WI38 (cell line): ENCODE measurements around the gene SLC37A3.
"Not testable (repeated sequence)": the region's sequence is repeated elsewhere in the genome, so short reads cannot be mapped to it uniquely, and the experiment has no call there.

ENCODE experiments used
- H3K4me3 ChIP-seq: 2 replicates; pipeline ENCODE4 v1.5.1; 2011; ENCODE audit warnings: low read depth, mild to moderate bottlenecking, control low read depth, low read length
- TF ChIP-seq, protein P1 (sequence below): IDR thresholded peaks from 2 replicates; pipeline ENCODE4 v1.5.1; 2012; ENCODE audit warnings: low read depth, mild to moderate bottlenecking, control low read depth, low read length

Gene SLC37A3

DNA sequence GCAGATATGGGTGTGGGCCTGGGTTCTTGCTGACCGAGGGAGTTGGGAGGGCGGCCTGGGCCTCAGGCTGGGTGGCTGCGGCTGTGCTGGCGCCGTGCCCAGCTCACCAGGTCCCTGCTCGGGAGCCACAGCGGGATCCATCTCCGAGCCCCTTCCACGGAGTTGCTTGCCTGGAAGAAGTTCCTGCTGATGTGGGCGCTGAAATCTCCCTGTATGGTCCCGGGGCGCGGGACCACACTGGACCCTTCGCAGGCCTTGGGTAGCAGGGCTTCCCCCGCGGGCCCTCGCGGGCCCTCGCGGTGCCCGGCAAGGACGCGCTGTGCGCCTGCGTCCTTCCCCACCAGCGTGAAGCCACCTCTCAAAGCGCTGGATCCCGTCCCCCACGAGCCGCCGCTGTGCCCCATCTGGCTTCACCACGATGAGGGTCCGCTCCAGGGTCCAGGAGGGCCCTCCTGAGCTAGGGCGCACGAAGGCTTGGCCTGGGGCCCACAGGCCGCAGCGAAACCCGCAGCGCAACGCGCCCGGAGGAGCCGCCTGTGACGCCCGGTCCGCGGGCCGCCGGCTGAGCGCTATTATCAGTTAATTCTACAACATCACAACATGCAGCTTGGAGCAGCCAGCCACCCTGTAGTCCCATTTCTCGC lies 37.0 kb upstream of the SLC37A3 start:
- H3K4me3 ChIP-seq: 0 out of 2 replicates have a peak overlapping the region, but pooled peaks have one; percentile 18
- TF ChIP-seq, protein P1, sequence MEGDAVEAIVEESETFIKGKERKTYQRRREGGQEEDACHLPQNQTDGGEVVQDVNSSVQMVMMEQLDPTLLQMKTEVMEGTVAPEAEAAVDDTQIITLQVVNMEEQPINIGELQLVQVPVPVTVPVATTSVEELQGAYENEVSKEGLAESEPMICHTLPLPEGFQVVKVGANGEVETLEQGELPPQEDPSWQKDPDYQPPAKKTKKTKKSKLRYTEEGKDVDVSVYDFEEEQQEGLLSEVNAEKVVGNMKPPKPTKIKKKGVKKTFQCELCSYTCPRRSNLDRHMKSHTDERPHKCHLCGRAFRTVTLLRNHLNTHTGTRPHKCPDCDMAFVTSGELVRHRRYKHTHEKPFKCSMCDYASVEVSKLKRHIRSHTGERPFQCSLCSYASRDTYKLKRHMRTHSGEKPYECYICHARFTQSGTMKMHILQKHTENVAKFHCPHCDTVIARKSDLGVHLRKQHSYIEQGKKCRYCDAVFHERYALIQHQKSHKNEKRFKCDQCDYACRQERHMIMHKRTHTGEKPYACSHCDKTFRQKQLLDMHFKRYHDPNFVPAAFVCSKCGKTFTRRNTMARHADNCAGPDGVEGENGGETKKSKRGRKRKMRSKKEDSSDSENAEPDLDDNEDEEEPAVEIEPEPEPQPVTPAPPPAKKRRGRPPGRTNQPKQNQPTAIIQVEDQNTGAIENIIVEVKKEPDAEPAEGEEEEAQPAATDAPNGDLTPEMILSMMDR: no peak

DNA sequence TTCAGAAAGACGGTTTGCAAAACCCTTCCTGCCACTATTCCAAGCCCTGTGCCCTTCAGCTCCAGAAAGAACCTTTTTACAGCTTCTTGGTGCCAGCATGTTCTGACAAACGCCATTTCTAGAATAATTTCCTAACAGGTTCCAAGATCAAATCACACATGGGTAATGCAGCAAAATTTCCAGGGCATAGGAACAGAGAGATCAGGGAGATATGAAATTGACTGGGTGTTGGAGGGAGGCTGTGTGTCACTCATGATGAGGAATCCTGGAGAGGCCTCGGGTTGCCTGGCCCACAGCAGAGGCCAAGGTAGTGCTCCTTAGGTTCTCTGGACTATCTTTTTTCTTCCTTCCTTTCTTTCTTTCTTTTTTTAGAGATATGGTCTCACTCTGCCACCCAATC lies 35.1 kb upstream of the SLC37A3 start:
- H3K4me3 ChIP-seq: no peak overlapping the region
- TF ChIP-seq, protein P1: no peak

DNA sequence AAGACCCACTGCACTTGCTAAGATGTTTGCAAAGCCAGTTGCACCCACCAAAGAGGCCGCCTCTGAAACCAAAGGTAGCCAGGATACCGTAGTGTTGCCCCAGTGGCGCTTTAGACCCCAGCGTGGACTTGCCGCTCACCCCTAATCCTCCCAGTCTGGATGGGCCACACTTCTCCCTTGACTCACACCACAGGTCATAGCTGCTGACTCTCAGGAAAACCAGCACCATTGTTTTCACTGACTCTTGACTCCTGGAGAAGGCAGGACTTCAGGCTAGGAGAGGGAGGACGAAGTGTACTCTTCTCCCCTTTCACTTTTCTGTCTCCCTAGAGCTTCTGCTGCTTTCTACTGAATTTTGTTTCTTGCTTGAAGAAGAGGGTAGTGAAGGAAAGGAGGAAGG lies 27.8 kb upstream of the SLC37A3 start:
- TF ChIP-seq, protein P1: no peak
- H3K4me3 ChIP-seq: no peak overlapping the region

DNA sequence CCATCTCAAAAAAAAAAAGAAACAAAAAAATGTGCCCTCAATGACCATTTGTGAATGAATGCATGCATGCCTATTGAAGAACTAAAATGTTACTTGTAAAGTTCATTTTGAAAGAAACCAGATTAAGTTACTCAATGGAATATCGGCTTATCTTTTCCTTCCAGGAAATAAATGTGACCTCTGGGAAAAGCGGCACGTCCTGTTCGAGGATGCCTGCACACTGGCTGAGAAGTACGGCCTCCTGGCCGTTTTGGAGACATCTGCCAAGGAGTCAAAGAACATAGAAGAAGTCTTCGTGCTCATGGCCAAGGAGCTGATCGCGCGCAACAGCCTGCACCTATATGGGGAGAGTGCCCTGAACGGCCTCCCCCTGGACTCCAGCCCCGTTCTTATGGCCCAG lies 27.4 kb upstream of the SLC37A3 start:
- TF ChIP-seq, protein P1: no peak

DNA sequence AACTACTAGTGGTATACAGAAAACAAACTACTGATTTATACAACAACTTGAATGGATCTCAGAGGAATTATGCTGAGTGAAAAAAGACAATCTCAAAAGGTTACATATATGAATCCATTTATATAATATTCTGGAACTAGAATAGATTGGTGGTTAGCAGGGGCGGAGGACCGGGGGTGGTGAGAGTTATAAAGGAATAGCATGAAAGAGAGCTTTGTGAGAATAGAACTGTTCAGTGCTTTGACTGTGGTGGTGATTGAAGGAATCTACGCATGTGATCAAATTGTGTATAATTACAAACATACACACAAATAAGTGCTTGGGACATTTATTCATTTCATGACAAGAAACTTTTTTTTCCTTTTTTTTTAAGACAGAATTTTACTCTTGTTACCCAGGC lies 25.2 kb upstream of the SLC37A3 start:
- no peak overlapping the region for H3K4me3 ChIP-seq
- TF ChIP-seq, protein P1: no peak

More for the DNA sequence above, 27.4 kb upstream of the SLC37A3 start:
- H3K4me3 ChIP-seq: no peak overlapping the region

DNA sequence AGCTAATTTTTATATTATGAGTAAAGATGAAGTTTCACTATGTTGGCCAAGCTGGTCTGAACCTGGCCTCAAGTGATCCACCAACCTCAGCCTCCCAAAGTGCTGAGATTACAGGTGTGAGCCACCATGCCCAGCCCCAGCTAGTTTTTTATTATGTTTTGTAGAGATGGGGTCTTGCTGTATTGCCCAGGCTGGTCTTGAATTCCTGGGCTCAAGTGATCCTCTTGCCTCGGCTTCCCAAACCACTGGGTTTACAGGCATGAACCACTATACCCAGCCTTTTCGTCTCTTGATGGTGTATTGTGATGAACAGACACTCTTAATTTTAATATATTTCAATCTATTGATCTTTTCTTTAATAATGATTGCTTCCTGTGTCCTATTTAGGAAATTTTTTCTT lies 23.2 kb upstream of the SLC37A3 start:
- TF ChIP-seq, protein P1: no peak
- no peak overlapping the region for H3K4me3 ChIP-seq

DNA sequence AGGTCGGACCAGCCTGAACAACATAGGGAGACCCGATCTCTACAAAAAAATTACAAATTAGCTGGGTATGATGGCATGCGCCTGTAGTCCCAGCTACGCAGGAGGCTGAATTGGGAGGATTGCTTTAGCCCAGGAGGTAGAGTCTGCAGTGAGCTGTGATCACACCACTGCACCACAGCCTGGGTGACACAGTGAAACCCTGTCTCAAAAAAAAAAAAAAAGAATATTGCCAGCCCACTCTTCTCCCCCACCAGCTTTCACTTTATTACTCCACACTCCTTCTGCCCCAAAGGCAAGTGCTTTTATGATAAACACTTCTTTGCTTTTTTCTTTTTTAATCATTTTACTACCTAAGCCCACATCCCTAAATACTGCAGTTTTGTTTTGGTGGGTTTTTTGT lies 20.3 kb upstream of the SLC37A3 start:
- TF ChIP-seq, protein P1: no peak
- no peak overlapping the region for H3K4me3 ChIP-seq

DNA sequence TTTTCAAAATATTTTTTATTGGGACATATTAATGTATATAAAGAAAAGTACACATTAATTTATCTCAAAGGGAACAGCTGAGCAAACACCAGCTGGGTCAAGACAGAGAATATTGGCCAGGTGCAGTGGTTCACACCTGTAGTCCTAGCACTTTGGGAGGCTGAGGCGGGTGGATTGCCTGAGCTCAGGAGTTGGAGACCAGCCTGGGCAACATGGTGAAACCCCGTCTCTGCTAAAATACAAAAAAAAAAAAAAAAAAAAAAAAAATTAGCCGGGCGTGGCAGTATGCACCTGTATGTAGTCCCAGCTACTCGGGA lies 19.8 kb upstream of the SLC37A3 start:
- not testable (repeated sequence) for H3K4me3 ChIP-seq
